Measurements from ENCODE around the gene RANBP10. TPM values are rescaled to one million over a fixed set of nuclear protein-coding genes. Genes with fewer than 3 reads are reported as not detected.

The RANBP10 gene
- total and polyA plus RNA-seq, 9 of the 15 experiments (the other 6 are each of a cell fraction or from before 2014, with no cell fraction given): 0.61 to 19.3 (median 5.9) TPM

DNA sequence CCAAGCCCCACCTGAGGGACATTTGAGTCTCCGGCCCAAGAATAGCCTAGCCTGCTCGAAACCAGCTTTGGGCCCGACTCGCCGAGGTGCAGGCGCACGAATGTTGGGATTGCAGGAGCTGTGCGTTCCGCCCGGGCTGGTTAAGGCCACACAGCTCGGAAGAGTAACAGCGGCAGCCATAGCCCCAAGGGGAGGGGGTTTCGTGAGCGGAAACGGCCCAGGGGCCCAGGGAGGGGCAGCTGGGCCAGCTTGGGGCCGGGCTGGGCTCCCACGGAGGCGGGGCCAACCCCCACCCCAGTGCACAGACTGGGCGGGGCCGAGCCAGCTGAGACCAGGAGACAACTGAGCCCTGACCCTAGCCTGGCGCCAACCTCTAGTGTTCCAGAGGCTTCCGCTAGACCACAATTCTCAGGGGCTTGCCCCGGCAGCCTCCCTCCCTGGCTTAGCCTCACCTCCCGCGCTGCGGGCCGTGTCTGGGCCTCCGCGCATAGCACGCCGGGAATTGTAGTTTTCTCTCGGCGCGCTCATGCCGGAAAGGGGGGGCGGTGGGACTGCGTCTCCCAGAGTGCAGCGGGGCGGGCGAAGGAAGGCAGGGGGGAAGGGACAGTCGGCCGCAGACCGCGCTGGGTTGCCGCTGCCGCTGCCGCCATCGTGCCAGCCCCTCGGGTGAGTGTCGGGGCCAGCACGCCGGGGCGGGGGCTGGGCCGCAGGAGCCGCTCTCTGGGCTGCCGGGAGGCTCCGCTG, 40.1 kb upstream of the RANBP10 start, which contains the start of gene NUTF2 (continued):
- TF ChIP-seq, protein P1, sequence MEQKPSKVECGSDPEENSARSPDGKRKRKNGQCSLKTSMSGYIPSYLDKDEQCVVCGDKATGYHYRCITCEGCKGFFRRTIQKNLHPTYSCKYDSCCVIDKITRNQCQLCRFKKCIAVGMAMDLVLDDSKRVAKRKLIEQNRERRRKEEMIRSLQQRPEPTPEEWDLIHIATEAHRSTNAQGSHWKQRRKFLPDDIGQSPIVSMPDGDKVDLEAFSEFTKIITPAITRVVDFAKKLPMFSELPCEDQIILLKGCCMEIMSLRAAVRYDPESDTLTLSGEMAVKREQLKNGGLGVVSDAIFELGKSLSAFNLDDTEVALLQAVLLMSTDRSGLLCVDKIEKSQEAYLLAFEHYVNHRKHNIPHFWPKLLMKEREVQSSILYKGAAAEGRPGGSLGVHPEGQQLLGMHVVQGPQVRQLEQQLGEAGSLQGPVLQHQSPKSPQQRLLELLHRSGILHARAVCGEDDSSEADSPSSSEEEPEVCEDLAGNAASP (IDR thresholded peaks at IDR 0.05): no peak
- TF ChIP-seq SMAD4 (CRISPR knock-in tag; conservative IDR thresholded peaks at IDR 0.05) (peak; percentile 97), POLR2B (IDR thresholded peaks at IDR 0.05; ENCODE audit: low read depth, partially characterized antibody) (peak; percentile 65), BACH1 (tag; IDR thresholded peaks at IDR 0.05) (no peak; the same call in 1 of the 2 replicates), PRMT5 (CRISPR knock-in tag; IDR thresholded peaks at IDR 0.05) (no peak), CHD1 (IDR thresholded peaks at IDR 0.05; ENCODE audit: low read length) (no peak), NUFIP1 (IDR thresholded peaks at IDR 0.05; ENCODE audit: partially characterized antibody) (no peak), POU5F1 (IDR thresholded peaks at IDR 0.05; ENCODE audit: borderline replicate concordance, low read depth, low read length, partially characterized antibody) (no peak), MTA2 (IDR thresholded peaks at IDR 0.05; ENCODE audit: low read depth) (no peak), DNMT1 (IDR thresholded peaks at IDR 0.05) (no peak), HMG20B (CRISPR knock-in tag; IDR thresholded peaks at IDR 0.05) (no peak), ZNF3 (CRISPR knock-in tag; IDR thresholded peaks at IDR 0.05) (no peak), SMARCA4 (IDR thresholded peaks at IDR 0.05) (peak; percentile 33; the same call in 1 of the 2 replicates), E2F3 (CRISPR knock-in tag; IDR thresholded peaks at IDR 0.05) (peak; percentile 67; the same call in 1 of the 2 replicates), CHD4 (IDR thresholded peaks at IDR 0.05; ENCODE audit: insufficient read depth, insufficient replicate concordance, low read depth, low read length, poor library complexity, severe bottlenecking) (peak; percentile 50)
- TF ChIP-seq, protein P2, sequence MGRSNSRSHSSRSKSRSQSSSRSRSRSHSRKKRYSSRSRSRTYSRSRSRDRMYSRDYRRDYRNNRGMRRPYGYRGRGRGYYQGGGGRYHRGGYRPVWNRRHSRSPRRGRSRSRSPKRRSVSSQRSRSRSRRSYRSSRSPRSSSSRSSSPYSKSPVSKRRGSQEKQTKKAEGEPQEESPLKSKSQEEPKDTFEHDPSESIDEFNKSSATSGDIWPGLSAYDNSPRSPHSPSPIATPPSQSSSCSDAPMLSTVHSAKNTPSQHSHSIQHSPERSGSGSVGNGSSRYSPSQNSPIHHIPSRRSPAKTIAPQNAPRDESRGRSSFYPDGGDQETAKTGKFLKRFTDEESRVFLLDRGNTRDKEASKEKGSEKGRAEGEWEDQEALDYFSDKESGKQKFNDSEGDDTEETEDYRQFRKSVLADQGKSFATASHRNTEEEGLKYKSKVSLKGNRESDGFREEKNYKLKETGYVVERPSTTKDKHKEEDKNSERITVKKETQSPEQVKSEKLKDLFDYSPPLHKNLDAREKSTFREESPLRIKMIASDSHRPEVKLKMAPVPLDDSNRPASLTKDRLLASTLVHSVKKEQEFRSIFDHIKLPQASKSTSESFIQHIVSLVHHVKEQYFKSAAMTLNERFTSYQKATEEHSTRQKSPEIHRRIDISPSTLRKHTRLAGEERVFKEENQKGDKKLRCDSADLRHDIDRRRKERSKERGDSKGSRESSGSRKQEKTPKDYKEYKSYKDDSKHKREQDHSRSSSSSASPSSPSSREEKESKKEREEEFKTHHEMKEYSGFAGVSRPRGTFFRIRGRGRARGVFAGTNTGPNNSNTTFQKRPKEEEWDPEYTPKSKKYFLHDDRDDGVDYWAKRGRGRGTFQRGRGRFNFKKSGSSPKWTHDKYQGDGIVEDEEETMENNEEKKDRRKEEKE (IDR thresholded peaks at IDR 0.05; ENCODE audit: borderline replicate concordance in 1 of 2, control insufficient read depth in 1 of 2, low read depth in 2 of 2, low read length in 1 of 2): peak in 1 of 2 experiments; percentile 72; a peak in 1 of 4 replicates
- TF ChIP-seq, protein P3, sequence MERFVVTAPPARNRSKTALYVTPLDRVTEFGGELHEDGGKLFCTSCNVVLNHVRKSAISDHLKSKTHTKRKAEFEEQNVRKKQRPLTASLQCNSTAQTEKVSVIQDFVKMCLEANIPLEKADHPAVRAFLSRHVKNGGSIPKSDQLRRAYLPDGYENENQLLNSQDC (CRISPR knock-in tag; IDR thresholded peaks at IDR 0.05): no peak
- TF ChIP-seq, protein P4, sequence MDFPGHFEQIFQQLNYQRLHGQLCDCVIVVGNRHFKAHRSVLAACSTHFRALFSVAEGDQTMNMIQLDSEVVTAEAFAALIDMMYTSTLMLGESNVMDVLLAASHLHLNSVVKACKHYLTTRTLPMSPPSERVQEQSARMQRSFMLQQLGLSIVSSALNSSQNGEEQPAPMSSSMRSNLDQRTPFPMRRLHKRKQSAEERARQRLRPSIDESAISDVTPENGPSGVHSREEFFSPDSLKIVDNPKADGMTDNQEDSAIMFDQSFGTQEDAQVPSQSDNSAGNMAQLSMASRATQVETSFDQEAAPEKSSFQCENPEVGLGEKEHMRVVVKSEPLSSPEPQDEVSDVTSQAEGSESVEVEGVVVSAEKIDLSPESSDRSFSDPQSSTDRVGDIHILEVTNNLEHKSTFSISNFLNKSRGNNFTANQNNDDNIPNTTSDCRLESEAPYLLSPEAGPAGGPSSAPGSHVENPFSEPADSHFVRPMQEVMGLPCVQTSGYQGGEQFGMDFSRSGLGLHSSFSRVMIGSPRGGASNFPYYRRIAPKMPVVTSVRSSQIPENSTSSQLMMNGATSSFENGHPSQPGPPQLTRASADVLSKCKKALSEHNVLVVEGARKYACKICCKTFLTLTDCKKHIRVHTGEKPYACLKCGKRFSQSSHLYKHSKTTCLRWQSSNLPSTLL (IDR thresholded peaks at IDR 0.05): no peak
- TF ChIP-seq, protein P5, sequence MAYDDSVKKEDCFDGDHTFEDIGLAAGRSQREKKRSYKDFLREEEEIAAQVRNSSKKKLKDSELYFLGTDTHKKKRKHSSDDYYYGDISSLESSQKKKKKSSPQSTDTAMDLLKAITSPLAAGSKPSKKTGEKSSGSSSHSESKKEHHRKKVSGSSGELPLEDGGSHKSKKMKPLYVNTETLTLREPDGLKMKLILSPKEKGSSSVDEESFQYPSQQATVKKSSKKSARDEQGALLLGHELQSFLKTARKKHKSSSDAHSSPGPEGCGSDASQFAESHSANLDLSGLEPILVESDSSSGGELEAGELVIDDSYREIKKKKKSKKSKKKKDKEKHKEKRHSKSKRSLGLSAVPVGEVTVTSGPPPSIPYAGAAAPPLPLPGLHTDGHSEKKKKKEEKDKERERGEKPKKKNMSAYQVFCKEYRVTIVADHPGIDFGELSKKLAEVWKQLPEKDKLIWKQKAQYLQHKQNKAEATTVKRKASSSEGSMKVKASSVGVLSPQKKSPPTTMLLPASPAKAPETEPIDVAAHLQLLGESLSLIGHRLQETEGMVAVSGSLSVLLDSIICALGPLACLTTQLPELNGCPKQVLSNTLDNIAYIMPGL (CRISPR knock-in tag; IDR thresholded peaks at IDR 0.05): no peak
